LNCAP (cell line): ENCODE data around the gene ANO3.
A peak's percentile ranks its signal among the peaks of the same experiment; 100 is the strongest.

Experiments used
- CTCF ChIP-seq: fragments of 450-650 bp; IDR thresholded peaks from 2 replicates; pipeline ENCODE4 v1.5.1; 2017; ENCODE audit warnings: mild to moderate bottlenecking

Gene ANO3

GRCh38 chr11:26537341-26537740, 205.4 kb downstream of the ANO3 start:
- TF ChIP-seq CTCF, result no peak

DNA sequence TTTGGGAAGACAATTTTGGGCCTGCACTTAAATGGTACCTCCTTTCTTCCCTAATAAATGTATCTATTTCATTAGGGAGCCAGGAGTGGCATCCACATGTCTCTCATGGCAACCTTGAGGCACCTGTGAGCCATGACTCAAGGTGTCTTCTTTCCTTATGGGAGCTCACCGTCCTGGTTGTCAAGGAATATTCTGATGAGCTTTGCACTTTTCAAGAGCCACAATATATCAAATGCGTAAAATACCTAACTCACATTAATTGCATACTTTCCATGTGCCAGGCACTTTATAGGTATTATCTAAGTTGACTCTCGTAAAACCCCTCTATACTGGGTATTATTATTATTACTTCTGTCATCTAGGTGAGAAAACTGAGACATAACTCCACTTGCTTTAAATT, 207.6 kb downstream of the ANO3 start:
- TF ChIP-seq CTCF, result no peak

- no peak for TF ChIP-seq CTCF
These were observed 209.9 kb downstream of the ANO3 start for GRCh38 chr11:26541870-26542269.

GRCh38 chr11:26549176-26549575, 217.2 kb downstream of the ANO3 start:
- no peak for TF ChIP-seq CTCF

DNA sequence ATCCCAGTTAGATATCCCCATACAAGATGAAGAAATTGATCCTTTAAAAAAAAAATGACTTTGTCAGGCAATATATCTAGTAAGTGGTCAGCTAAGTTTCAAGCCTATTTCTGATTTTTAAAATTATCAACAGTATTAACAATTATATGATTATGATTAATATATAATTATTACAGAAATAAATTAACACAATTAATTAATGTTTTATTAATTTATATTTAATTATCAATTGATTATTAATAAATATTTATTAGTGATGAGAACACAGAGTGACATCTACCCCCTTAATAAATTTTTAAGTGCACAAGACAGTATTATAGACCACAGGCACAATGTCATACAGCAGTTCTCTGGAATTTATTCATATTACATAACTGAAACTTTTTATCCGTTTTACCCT, 218.1 kb downstream of the ANO3 start:
- no peak for TF ChIP-seq CTCF

GRCh38 chr11:26551186-26551801, 219.4 kb downstream of the ANO3 start:
- TF ChIP-seq CTCF, result peak; percentile 75

GRCh38 chr11:26553182-26553581, 221.3 kb downstream of the ANO3 start:
- TF ChIP-seq CTCF, result no peak

- TF ChIP-seq CTCF, result no peak
These were observed 222.5 kb downstream of the ANO3 start for GRCh38 chr11:26554455-26554854.
